ENCODE data around the gene PRUNE1.

- TF ChIP-seq CTCF (IDR thresholded peaks at IDR 0.05; ENCODE audit: low read length) (no peak), EZH2 (optimal IDR thresholded peaks at IDR 0.05; ENCODE audit: low read depth, low read length) (no peak)
These were observed 42.6 kb upstream of the PRUNE1 start for GRCh38 chr1:150965605-150966004.
